GM19468 (cell line): ENCODE results near the gene GAREM1.
"Not testable (repeated sequence)": the region's sequence is repeated elsewhere in the genome, so short reads cannot be mapped to it uniquely, and the experiment has no call there.

Source experiments
- ATAC-seq: cut with Tn5 transposase; IDR thresholded peaks from one replicate; pipeline ENCODE4 v1.9.1; 2021; ENCODE audit warnings: mild to moderate bottlenecking, moderate library complexity, moderate number of reproducible peaks; ENCODE audit not compliant: unreplicated experiment; ENCODE audit errors: extremely low read depth

Gene GAREM1

DNA sequence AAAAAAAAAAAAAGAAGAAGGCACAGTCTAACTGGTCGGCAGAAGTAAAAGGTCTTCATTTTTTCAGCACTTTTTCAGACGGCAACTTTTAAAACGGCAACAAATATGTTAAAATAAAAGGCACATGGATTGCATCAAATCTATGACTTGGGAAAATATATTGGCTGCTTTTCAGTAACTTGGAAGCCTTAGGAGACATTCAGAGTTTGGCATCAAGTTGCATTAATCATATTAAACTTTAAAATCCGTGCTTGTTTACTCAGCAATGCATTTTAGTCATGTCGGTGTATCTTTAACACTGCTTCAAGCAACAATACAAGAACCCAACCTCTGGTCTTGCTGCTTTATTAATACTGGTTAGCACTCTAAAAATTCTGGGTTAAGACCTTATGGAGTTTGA is 169.8 kb downstream of the GAREM1 start:
- ATAC-seq, result no peak

DNA sequence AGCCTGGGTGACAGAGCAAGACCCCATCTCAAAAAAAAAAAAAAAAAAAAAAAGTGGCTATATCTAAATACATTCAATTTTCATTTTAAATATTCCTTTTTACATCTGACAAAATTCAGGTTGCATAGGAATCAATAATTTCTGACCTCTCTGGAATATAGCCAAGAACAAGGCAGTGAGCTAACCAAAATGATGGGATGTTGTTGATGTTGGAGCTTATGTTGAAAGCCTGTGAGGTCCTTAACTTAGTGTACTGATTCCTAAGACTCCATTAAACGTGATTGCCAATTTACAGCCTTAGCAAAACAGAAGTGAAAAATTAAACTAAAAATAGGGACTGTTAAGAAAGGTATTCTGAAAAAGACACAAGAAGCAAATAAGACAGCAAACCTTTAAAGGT is 171.2 kb downstream of the GAREM1 start:
- no peak for ATAC-seq

DNA sequence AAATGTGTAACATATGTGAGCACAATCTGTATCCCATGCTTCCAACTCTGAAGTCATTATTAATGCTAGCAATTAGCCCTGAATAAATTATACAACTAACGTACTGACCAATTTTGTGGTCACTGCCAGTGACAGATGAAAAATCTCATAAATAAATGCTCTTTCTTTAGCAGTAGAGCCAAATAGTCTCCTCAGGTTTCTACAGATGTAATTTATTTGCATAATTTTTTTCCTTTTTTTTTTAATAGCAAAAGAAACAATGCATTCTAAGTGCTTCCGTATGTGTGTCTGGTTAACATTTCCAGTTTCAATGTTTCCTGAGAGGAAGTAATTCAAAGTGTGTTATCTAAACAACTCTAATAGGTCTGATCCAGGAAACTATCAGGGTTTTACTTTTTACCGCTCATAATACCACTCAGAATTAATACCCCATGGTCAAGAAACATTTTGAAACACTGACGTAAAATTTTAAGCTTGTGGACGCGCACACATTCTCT is 172.5 kb downstream of the GAREM1 start:
- ATAC-seq, result no peak

DNA sequence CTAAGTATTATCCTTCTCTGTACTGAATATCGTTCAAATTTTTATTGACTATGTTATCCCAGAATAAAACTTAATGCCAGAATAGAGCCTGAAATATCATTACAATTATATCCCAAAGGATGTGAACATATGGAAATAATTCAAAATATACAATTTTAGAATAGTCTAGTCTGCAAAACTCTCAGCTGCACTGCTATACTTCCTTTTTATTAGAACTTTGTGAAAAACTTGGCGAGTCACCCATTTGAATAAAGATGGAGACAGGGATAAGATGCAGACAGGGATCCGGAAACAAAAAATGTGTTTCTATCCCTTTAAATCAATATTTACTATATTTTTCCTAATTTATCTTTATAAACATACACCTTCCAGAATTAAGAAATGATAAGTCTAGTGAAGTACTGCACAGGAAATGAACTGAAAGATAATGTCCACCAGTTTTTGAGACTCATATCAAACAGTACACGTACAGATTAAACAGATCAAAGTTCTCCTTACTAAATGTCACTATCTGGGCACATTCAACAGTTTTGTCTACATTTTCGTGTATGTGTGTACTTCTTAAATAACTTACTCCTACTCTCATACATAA is 173.0 kb downstream of the GAREM1 start:
- no peak for ATAC-seq

DNA sequence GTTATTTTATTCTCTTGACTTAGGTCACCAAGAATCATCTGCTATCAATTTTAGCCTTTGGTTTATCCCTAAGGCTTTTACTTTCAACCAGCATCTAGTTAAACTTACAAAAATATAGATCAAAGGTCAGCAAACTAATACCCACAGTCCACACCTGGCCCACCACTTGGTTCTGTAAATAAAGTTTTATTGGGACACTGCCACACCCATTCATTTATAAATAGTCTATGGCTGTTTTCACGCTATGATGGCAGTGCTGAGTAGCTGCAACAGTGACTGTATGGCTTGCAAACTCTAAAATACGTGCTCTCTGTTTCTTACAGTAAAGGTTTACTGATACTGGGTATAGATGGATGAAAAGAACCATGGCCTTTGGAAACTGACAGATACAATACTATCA is 173.8 kb downstream of the GAREM1 start:
- no peak for ATAC-seq

DNA sequence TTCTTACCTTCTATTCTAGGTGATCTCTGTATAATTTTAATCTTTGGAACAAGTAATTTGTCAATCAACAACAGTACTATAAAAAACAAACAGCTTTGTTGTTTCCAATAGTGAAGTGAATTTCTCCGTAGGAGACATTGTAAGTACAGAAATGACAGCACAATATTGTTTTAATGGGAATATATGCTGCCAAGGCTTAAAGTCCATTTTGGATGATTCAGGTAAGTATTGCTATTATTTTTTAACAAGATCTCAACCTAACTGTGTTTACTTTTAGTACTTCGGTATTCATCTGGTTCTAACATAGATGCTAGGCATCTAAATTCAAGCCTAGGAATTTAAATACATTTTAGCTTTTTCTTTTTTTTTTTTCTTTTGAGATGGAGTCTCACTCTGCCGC is 175.1 kb downstream of the GAREM1 start:
- no peak for ATAC-seq

DNA sequence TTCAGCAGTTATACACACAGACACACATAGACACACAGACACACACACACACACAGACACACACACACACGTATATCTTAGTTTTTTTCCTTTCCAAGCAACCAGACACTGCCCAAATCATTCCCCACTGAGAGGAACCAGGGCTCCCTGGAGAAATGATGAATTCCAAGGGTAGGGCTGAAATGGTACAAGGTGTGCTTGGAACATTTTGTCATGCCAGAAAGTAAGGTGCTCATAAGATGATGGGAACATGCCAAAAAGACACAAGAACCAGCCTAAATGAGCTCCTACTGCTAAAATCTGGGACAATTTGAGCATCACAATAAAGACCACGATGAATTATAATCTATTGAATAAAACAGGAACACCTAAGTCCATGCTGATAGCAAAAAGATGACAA is 177.6 kb downstream of the GAREM1 start:
- no peak for ATAC-seq

DNA sequence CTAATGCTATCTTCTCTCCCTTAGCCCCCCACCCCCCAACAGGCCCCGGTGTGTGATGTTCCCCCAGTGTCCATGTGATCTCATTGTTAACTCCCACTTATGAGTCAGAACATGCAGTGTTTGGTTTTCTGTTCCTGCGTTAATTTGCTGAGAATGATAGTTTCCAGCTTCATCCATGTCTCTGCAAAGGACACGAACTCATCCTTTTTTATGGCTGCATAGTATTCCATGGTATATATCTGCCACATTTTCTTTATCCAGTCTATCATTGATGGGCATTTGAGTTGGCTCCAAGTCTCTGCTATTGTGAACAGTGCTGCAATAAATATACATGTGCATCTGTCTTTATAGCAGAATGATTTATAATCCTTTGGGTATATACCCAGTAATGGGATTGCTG is 179.1 kb downstream of the GAREM1 start:
- ATAC-seq, result not testable (repeated sequence)

DNA sequence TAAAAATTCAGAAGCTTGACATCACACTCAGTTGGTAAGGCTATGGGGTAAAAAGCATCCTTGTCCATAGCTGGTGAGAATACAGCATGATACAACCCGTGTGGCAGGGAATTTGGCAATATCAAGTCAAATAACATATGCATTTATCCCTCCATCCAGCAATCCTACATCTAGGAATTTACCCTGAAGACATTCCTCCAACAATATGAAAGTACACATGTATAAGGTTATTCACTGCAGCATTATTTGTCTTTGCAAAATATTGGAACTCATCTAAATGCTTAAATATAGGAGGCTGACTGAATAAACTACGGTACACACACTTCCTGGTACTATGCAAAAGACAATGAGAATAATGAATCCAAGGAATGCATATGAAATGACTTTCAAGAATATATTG is 179.9 kb downstream of the GAREM1 start:
- ATAC-seq, result no peak

DNA sequence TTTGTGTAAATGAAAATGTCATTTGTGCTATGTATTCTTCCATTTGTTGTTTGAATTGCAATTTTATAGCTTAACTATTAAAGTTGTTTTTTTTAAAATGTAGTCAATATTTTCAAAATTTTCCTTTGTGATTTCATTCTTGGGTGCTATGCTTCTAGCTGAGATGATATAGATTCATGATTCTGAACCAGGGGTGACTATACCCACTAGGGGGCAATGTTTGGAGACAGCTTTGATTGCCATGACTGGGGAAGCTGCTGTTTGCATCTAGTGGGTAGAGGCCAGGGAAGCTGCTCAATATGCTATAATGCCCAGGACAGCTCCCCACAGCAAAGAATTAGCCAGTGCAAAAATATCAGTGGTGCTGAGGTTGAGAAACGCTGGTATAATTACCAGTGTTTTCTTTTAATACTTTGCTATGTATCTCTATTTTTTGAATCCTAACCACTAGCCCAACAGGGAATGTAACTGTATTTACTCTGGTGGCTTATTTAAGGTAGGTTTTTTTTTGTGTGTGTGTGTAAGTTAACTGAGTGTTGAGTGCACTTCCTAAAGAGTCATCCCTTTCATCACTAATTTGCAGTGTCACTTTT is 181.1 kb downstream of the GAREM1 start:
- ATAC-seq, result peak; percentile 63

DNA sequence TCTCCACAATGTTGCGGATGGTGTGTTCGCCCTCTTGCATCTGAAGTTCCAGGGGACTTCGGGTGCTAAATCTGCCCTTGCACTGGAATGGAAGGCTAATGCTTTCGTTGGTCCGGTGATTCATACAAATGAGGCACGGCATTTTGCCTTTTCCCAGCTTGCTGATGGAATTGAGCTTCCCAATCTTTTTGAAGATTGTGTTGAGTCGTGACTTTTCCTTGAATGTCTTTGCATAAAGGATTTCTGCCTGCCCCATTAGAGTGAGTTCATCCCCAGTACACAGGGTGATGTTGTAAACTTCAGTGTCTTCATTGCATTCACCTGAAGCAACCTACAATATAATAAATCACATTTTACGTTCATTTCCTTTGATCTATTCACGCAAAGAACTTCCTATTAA is 182.8 kb downstream of the GAREM1 start:
- ATAC-seq, result no peak

DNA sequence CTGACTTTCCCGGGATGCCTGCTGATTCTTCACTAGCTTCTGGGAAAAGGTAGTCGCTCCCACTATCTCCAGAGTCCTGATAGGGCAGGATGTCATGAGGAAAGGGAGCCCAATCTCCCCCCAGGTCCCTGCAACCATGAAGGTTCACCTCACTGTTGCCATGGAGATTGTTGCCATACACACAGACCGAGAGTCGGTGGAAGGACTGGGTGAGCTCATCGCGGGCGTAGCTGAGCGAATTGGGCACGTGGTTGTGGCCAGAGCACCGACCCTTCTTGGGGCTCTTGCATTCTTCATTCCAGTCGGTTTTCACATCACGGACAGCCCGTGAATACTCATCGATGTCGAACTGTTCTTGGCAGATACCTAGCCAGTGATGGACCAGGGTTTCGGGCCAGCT is 183.4 kb downstream of the GAREM1 start:
- no peak for ATAC-seq

DNA sequence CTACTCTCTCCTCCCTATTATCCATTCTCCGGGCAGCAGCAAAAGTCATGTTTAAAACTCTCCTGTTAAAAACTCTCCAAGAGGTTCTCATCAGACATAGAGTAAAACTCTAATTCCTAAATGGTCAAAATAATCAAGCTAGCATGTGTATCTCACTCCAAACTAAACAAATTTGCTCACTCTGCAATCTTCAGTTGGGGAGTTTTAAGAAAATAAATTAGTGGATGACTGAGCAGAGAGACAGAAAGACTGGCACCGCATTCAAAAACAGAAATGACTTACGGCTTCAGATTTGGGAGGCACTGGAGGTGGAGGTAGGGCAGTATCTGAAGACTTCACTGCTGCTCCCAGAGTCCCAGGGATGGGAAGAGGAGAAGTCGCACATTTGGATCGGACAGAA is 183.9 kb downstream of the GAREM1 start:
- no peak for ATAC-seq

DNA sequence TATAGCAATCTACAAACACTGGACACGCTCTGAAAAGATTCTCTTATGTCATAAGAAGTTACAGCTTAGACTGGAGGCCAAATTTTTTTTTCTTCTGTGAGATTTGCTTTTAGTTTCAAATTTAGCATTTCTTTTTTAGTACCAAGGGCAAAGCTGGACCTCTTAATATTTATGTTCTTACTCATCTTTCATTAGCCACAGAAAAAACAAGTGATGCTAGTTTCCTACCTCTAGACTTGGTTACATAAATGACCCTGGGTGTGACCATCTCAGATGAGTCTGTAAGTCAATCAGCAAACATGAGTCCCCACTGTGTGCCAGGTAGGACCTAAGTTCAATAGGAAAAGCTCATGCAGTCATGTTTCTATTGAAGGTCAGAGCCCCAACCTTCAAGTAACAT is 186.4 kb downstream of the GAREM1 start:
- ATAC-seq, result no peak

DNA sequence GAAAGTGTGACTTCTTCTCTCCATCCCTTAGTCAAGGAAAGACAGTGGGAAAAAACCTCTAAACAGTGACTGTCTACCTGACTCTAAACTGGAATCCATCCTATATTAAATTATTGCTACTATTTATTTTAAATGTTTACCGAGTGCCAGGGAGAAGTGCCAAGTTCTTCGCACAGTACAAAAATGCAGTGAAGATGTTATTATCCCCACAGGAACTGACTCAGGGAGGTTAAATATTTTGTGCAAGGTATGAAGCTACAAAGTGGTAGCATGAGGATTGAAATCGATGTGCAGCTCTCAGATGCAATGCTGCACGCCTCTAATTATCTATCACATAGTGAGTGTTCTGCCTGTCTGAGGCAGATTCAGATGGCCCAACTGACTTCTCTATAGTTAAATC is 189.8 kb downstream of the GAREM1 start:
- no peak for ATAC-seq

DNA sequence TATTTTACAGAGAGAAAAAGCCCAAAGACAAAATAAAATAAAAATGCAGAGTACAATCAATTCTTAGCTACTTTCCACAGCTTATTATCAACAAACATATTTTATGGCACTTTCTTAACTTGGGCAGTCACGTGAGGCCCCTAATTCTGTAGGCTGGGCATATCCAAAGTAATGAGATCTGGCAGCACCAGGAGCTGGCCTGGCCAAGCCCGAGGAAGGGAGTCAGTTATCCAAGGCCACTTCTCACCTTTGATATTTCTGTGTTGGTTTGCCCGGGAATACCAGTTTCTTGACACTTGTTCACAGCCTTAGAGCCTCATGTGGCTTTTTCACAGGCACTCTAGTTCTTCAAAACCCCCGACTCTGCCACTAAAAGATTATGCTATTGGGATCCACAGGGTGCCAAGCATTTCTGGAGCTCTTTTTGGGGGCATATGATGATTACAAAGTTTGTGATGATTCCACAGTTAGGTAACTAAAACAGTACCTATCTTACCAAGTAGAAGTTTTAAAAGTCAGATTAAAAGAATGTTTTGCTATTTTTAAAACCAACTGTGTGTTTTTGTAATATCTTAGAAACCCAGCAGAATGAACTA is 190.4 kb downstream of the GAREM1 start:
- no peak for ATAC-seq

DNA sequence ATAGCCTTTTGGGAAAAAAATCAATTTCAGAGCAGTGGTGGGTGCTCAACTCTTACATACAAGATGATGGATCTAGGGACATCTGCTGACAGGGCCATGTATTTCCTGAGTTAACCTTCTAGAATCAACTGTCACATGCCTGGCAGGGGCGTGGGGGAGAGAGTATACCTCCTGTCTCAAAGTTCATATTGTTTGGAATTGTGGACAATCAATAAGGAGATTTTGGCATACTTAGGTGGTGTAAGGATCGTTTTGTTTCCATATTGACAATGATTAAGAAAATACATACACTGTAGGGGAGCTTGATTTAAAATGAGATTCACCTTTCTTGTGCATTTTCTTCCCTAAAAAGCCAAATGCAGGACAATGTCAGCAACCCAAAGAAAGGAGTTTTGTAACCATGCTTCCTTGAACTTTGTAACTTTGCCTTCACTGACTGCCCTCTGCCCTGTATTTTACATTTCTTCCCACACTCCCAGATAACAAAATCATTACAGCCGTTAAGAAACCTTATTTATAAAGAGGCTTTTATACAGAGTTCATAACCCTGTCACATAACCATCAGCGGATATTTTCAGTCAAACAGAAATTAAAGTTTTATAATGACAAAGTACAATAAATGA is 192.4 kb downstream of the GAREM1 start:
- ATAC-seq, result no peak

DNA sequence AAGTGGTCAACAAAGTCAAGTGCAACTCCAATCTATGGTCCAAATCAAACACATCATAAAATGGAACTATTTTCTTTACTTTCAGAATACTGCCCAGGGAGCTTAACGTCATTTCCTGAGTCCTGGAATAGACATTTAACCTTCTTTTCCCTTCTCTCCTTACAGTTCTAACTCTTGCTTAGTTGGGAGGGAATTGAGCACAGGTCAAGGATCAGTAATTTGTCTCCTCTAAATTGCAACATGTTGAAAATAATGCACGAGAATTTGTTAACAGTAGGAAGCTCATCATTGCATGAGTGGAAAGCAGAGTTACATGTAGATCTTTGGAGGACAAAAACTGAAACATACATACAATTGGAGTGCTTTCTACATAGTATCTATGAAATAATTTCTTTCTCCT is 193.1 kb downstream of the GAREM1 start:
- ATAC-seq, result no peak

DNA sequence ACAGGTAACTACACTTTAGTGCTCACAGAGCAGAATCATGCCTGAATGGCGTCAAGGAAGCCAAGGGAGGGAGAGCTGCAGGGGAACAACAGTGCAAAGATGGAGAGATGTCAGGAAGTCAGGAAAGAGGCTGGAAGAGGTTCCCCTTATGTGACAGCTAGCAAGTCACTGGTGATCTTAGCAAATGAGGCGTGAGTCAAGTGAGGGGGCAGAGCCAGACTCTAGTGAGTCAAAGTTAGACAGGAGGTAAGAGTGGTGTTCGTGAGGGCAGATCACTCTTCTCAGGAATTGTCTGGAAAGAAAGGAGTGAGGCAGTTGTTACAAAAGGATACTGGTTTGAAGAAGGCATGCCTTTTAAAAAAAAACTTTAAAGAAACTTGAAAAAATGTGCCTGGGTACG is 193.8 kb downstream of the GAREM1 start:
- ATAC-seq, result no peak

DNA sequence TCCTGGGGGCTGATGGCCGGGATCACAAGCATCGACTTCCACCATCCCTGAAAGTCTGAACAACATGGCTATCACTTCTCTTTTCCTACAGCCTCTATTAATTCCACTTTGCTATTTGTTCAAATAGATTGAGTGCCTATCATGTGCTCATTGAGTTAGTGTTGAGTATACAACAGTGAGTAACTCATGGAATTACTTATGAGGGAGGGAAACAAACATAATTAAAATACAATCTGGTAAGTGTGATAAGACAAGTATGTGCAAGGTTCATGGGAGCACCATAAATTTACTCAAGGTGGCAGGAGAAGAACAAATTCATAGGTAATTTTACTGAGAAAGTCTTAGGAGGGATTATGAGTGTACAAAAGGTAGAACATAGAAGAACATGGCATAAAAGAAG is 194.4 kb downstream of the GAREM1 start:
- ATAC-seq, result no peak

DNA sequence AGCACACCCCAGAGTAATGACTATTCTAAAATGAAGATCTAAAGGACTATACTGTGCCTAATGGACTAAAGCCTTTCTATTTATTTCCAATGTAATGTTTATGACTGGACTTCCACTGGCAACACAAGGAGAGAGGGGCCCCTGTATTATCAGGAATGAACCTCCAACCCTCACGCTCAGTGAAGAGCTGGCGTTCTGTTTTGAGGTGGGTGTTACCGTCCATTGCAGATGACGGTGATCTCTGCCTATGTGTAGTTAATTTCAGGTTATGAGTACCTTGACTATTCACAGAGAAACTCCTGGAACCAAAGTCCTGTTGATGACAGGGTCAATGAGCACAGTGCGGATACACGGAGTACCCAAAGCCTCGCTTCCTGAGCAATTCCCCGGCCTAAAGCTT is 195.5 kb downstream of the GAREM1 start:
- ATAC-seq, result no peak

DNA sequence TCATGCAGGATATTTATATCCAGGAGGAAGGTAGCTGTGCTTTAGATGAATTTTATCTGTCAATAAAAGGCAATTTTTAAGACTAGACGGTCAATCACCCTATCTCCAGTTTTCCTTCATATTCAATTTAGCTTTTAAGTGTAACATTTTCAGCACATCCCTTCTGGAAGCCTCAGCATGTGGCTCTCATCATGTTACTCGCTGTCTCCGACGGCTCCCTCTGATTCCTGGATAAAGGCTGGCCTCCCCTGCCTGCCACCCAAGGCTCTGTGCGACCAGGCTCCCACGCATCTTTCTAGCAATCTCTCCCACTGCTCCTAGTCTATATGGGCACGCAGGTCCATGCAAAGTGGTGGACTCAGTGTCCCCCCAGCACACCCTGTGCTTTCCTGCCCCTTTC is 196.4 kb downstream of the GAREM1 start:
- no peak for ATAC-seq
